Prostate gland (tissue), 2 donors: ENCODE data around the gene ZNRF3. TPM values are rescaled to one million over a fixed set of nuclear protein-coding genes. Genes with fewer than 3 reads are reported as not detected.

Experiments
- DNase-seq: peaks from one replicate; pipeline ENCODE4 v3.0.0-alpha.2; 2019; ENCODE audit warnings: low spot score
- H3K27ac ChIP-seq, 2 donors: fragments of 200-600 bp; sonication (generic); 2 replicates each; pipeline ENCODE4 v1.5.1; 2017 to 2019
- H3K27me3 ChIP-seq: fragments of 200-600 bp; sonication (generic); replicated peaks from 2 replicates; pipeline ENCODE4 v1.5.1; 2019; ENCODE audit not compliant: insufficient read depth
- H3K36me3 ChIP-seq, 2 donors: fragments of 200-600 bp; sonication (generic); 1 replicate in 1 of 2; 2 replicates in 1 of 2; pipeline versions ENCODE4 v1.5.1 to v1.8.1; 2017 to 2019
- H3K4me1 ChIP-seq: fragments of 200-600 bp; sonication (generic); replicated peaks from 2 replicates; pipeline ENCODE4 v1.5.1; 2019
- H3K4me3 ChIP-seq, 2 donors: fragments of 200-600 bp; sonication (generic); 2 replicates each; pipeline ENCODE4 v1.5.1; 2017 to 2019
- H3K9me3 ChIP-seq: fragments of 200-600 bp; sonication (generic); 2 replicates; pipeline ENCODE4 v1.5.1; 2017
- CTCF ChIP-seq, 4 experiments: fragments of 200-600 bp in 2 of 4; fragments of 450-650 bp in 2 of 4; sonication (generic) in 2 of 4; IDR thresholded peaks; 1 replicate in 3 of 4; 2 replicates in 1 of 4; pipeline ENCODE4 v1.5.1; 2016 to 2019; ENCODE audit warnings: antibody characterized with exemption in 4 of 4, mild to moderate bottlenecking in 2 of 4, moderate library complexity in 2 of 4
- POLR2A ChIP-seq: fragments of 450-650 bp; IDR thresholded peaks from one replicate; pipeline ENCODE4 v1.6.1; 2016; ENCODE audit warnings: antibody characterized with exemption, mild to moderate bottlenecking
- POLR2AphosphoS5 ChIP-seq: sonication (generic); formaldehyde crosslinking; IDR thresholded peaks from one replicate; pipeline ENCODE4 v1.6.1; 2017; ENCODE audit warnings: antibody characterized with exemption
- WGBS: methylation state at CpG from one replicate; pipeline ENCODE4 v1.1.5; 2018; 5-methylcytosine and 5-hydroxymethylcytosine counted together
- intact Hi-C: fragments of 100-400 bp; cut with DNase I; formaldehyde crosslinking; loops from one replicate; pipeline ENCODE4 v1.14.2; 2022
- total RNA-seq, 2 donors: library from RNA; depleted of rRNA; stranded (reverse); fragments of >200 nt; gene quantifications; one replicate each; pipeline ENCODE4 v1.1.0, GENCODE V29; 2016

The ZNRF3 gene
- total RNA-seq, 2 donors from 2014 or later = 38.5 to 46.1 TPM

GRCh38 chr22:28922540-28923244 is 39.3 kb downstream of the ZNRF3 start:
- no peak for TF ChIP-seq POLR2A
- TF ChIP-seq POLR2AphosphoS5 = no peak
- no peak for TF ChIP-seq CTCF (IDR thresholded peaks at IDR 0.05)
- no peak overlapping the region for H3K4me3 ChIP-seq
- DNase-seq = no peak
- peaks cover 15% of the 10 kb centered on the region for H3K4me1 ChIP-seq
- intact Hi-C loops = no loop called here
- peak overlapping the region; percentile 64 to 65 for H3K27ac ChIP-seq
- no peaks in the 10 kb centered on the region for H3K36me3 ChIP-seq
- H3K27me3 ChIP-seq = no peaks in the 10 kb centered on the region
- no peaks in the 10 kb centered on the region for H3K9me3 ChIP-seq
- WGBS = 46% methylated on average over 8 of the region's 8 CpGs

GRCh38 chr22:28923826-28924732 is 40.7 kb downstream of the ZNRF3 start:
- H3K27me3 ChIP-seq = no peaks in the 10 kb centered on the region
- intact Hi-C loops = no loop called here
- no peaks in the 10 kb centered on the region for H3K9me3 ChIP-seq
- DNase-seq = peak; percentile 86
- no peaks in the 10 kb centered on the region for H3K36me3 ChIP-seq
- peak overlapping the region in 1 of 2 donors; percentile 11 for H3K4me3 ChIP-seq
- H3K27ac ChIP-seq = peak overlapping the region; percentile 64 to 65
- WGBS = 35% methylated on average over 24 of the region's 24 CpGs
- TF ChIP-seq POLR2A (no peak), POLR2AphosphoS5 (peak; percentile 70), CTCF (IDR thresholded peaks at IDR 0.05) (no peak)
- H3K4me1 ChIP-seq = peaks cover 10% of the 10 kb centered on the region

- Histone ChIP-seq H3K36me3 (no peaks in the 10 kb centered on the region), H3K27ac (no peak overlapping the region), H3K27me3 (no peaks in the 10 kb centered on the region), H3K4me3 (no peak overlapping the region), H3K9me3 (no peaks in the 10 kb centered on the region), H3K4me1 (peaks cover 10% of the 10 kb centered on the region)
- WGBS = 97% methylated on average over 2 of the region's 2 CpGs
- TF ChIP-seq POLR2A (no peak), CTCF (IDR thresholded peaks at IDR 0.05) (no peak)
- intact Hi-C loops = no loop called here
- DNase-seq = no peak
Observed at GRCh38 chr22:28925916-28926315, 42.5 kb downstream of the ZNRF3 start.

GRCh38 chr22:28927630-28928029 is 44.3 kb downstream of the ZNRF3 start:
- H3K36me3 ChIP-seq = no peaks in the 10 kb centered on the region
- intact Hi-C loops = no loop called here
- no peak overlapping the region for H3K4me3 ChIP-seq
- no peaks in the 10 kb centered on the region for H3K9me3 ChIP-seq
- peaks cover 10% of the 10 kb centered on the region for H3K4me1 ChIP-seq
- TF ChIP-seq POLR2A (no peak), POLR2AphosphoS5 (no peak), CTCF (IDR thresholded peaks at IDR 0.05) (no peak)
- no peaks in the 10 kb centered on the region for H3K27me3 ChIP-seq
- H3K27ac ChIP-seq = no peak overlapping the region
- no peak for DNase-seq
- 34% methylated on average over 2 of the region's 2 CpGs for WGBS
